ENCODE data around the gene HEATR3. TPM values are rescaled to one million over a fixed set of nuclear protein-coding genes. Genes with fewer than 3 reads are reported as not detected.
A peak's percentile ranks its signal among the peaks of the same experiment; 100 is the strongest.

Gene HEATR3
- total RNA-seq, 1 experiment from 2014 or later, result 22.1 TPM

DNA sequence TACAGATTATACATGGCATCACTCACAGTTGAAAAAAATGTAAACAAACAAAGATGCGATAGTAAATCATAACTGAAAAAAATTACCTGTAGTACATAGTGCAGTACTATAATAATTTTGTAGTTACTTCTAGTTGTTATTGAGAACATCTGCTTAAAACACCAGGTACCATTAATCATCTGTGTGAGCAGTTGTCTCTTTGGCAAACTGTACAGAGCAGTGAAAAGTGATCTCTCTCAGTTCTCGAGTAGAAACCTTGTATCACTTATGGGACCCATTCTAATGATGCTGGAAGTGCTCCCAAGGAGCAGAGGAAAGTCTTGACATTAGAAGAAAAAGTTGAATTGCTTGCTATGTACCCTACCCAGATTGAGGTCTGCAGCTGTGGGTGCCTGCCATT lies 78.4 kb downstream of the HEATR3 start:
- in situ Hi-C loops (cut with HindIII; ENCODE audit: low sequenced_read_pairs), result no loop called here

DNA sequence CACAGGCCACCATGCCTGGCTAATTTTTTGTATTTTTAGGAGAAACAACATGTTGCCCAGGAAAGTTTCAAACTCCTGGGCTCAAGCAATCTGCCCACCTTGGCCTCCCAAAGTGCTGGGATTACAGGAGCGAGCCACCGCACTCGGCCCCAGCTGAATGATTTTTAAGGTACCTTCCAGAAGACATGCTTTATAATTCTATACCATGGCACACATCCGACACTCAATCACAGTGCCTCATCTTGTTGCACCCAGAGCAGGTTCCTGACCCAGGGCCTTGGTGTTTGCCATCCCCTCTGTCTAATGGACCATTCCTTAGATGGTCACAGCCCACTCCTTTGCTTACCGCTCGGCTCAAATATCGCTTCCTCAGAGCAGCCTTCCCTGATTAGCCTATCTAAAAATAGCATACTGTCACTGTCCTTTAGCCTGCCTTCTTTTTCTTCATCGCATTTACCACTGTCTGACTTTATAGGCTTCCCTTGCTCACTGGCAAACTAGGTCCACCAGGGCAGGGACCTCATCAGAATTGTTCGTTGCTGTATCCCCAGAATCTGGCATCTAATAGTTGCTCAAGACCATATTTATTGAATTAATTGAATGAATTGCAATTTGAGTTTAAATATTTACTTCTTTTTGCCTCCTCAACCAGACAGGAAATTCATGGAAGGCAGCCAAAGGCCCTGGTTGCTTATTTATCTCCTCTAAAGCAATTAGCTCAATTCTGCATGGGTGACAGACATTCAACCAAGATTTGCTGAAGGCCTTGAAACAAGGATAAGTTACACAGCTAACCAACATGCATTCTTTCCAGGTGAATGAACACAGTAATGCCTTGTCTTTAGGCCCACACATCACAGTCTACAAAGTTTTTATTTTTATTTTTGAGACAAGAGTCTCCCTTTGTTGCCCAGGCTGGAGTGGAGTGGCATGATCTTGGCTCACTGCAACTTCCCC lies 81.0 kb downstream of the HEATR3 start:
- in situ Hi-C loops (cut with HindIII; ENCODE audit: low sequenced_read_pairs), result no loop called here

More for the DNA sequence above, 78.4 kb downstream of the HEATR3 start:
- no peak for DNase-seq (ENCODE audit: low spot score)

GRCh38 chr16:50151322-50151721 lies 85.6 kb downstream of the HEATR3 start:
- DNase-seq (ENCODE audit: low spot score), result no peak
- in situ Hi-C loops (cut with HindIII; ENCODE audit: low sequenced_read_pairs), result no loop called here

More for the DNA sequence above, 81.0 kb downstream of the HEATR3 start:
- DNase-seq (ENCODE audit: low spot score), result no peak

DNA sequence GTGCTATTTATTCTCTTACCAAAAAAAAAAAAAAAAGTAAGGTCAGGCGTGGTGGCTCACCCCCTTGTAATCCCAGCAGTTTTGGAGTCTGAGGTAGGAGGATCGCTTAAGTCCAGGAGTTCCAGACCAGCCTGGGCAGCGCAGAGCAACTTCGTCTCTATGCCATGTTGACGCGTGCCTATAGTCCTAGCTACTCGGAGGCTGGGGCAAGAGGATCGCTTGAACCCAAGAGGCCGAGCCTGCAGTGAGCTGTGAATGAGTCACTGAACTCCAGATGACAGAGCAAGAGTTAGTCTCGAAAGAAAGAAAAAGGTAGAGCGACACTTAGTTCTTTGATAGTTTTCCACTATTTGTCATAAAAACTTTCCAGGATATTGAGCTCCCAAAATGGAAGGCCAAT lies 86.0 kb downstream of the HEATR3 start:
- in situ Hi-C loops (cut with HindIII; ENCODE audit: low sequenced_read_pairs), result no loop called here
- DNase-seq (ENCODE audit: low spot score), result no peak

DNA sequence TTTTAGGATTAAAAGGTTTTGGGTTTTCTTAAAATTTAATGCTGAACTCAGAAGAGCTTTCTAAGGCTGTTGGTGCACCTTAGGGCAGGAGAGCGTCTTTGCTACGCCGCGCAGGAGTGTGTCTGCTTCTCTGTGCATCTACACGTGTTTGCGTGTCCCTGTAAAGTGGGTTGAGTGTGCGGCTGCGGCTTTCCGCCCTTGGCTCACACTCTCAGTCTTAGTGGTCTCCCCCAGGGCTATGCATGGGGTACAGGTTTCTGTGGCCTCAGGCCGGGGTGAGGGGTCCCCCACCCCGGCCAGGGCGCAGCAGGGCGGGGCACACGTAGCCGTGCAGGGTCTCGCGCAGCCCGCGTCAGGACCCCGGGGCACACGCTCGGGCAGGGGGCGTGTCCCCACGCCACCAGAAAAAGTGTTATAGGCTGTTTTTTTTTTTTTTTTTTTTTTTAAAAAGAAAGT lies 86.6 kb downstream of the HEATR3 start:
- in situ Hi-C loops (cut with HindIII; ENCODE audit: low sequenced_read_pairs), result no loop called here
- peak; percentile 63 for DNase-seq (ENCODE audit: low spot score)

DNA sequence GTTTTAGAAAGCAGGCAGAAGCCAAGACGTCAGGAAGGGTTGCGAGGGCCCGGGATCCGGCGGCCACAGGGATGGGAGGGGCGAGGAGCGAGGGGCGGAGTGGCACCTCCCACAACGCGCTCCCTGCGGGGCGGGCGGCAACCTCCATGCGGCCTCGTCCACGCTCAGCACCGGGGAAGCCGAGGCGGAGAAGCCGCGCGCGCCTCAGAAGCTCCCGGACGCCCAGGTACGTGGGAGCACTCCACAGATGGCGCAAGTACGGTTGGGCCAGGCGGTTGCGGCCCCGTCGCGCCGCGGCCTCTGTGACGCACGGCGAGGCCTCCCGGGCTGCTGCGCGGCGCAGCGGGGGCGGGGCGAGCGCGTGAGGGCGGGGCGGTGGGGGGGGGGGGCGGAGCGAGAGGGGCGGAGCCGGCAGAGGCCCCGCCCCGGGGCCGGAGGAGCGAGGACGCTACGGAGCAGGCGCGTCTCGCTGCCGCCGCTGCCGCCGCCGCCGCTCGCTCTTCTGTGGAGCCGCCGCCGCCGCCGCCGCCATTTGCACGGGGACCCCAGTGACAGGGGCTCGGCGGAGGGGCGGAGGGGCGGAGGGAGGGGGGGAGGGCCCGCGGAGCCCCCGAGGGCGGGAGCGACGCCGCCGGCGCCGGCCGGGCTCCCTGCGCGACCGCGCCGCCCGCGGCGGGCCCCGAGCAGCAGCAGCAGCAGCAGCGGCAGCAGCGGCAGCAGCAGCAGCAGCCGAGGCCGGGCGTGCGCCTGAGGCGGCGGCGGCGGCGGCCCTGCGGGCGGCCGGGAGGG lies 87.2 kb downstream of the HEATR3 start, which contains the start of gene TENT4B:
Gene TENT4B (plus strand): TSS at position 500 of the 789 bp plus-strand sequence. CDS start 316 bp downstream, outside the sequence.
- DNase-seq (ENCODE audit: low spot score), result peak; percentile 81
- in situ Hi-C loops (cut with HindIII; ENCODE audit: low sequenced_read_pairs), result no loop called here

GRCh38 chr16:50153596-50154419 lies 88.0 kb downstream of the HEATR3 start:
- in situ Hi-C loops (cut with HindIII; ENCODE audit: low sequenced_read_pairs), result no loop called here
- DNase-seq (ENCODE audit: low spot score), result no peak

DNA sequence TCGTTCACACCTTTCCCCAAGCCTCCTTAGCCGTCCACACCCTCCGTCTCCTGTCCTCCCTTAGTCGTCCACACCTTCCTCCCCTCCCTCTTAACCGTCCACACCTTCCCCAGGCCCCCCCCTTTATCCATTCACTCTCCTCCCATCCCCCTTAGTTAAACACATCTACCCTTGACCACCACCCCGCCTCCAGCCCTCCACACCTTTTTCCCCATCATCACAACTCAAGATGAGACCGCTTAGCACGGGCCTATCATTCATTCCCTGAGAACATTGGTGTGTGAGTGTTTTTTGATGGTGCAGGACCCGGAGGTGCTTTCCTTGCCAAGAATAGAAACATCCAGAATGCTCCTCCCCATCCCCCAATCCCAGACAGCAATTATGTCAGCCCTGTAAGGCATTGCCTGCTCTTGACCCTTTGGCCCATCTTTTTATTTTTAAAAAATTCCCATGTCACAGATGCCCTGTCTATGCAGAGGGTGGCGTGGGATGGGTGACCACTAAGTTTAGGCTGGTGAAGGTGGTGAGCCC lies 88.7 kb downstream of the HEATR3 start:
- in situ Hi-C loops (cut with HindIII; ENCODE audit: low sequenced_read_pairs), result no loop called here
- peak; percentile 42 for DNase-seq (ENCODE audit: low spot score)

- in situ Hi-C loops (cut with HindIII; ENCODE audit: low sequenced_read_pairs), result no loop called here
- no peak for DNase-seq (ENCODE audit: low spot score)
These were observed 90.2 kb downstream of the HEATR3 start for GRCh38 chr16:50155925-50156324.

Other genes with a start within 250 kb of the HEATR3 start
- gene ZNF423, start 209.9 kb upstream of the HEATR3 start, total RNA-seq (2014; rRNA removed; shearing (Covaris generic)), result 0.07 TPM in 1 of 2 replicates, not detected in the other
- 12.2 and 22.5 TPM in 2 replicates for gene CNEP1R1, start 40.7 kb upstream of the HEATR3 start, total RNA-seq (2014; rRNA removed; shearing (Covaris generic))
- 5.8 and 9.2 TPM in 2 replicates for gene TENT4B, start 87.3 kb downstream of the HEATR3 start, total RNA-seq (2014; rRNA removed; shearing (Covaris generic))
- 0.31 and 1.7 TPM in 2 replicates for gene ADCY7, start 200.6 kb downstream of the HEATR3 start, total RNA-seq (2014; rRNA removed; shearing (Covaris generic))